NB4 (cell line): ENCODE data around the gene HYLS1.

Experiments
- CTCF ChIP-seq: IDR thresholded peaks from one replicate; pipeline ENCODE4 v1.5.1; 2012; ENCODE audit warnings: low read depth, low read length
- MAX ChIP-seq: IDR thresholded peaks from 2 replicates; pipeline ENCODE4 v1.6.1; 2011; ENCODE audit warnings: low read depth, low read length
- POLR2A ChIP-seq: IDR thresholded peaks from 2 replicates; pipeline ENCODE4 v1.6.1; 2011; ENCODE audit warnings: mild to moderate bottlenecking; ENCODE audit not compliant: insufficient read length; ENCODE audit errors: extremely low read depth

GRCh38 chr11:125874556-125875124 is 12.8 kb upstream of the HYLS1 start:
- TF ChIP-seq POLR2A (no peak), CTCF (peak; percentile 86), MAX (peak; percentile 40; the same call in 1 of the 2 replicates)
